Measurements from ENCODE around the gene OVAAL. TPM values are rescaled to one million over a fixed set of nuclear protein-coding genes. Genes with fewer than 3 reads are reported as not detected.

The OVAAL gene
- not detected for total RNA-seq

GRCh38 chr1:180558664-180559063 is at the start of gene OVAAL:
Gene OVAAL, plus strand, starts transcription at chr1:180558964.
- H3K27me3 Mint-ChIP-seq, result peaks cover 12% of the 10 kb centered on the region
- POLR2A ChIA-PET, result no interaction called here
- H3K4me1 Mint-ChIP-seq, result no peaks in the 10 kb centered on the region
- no peaks in the 10 kb centered on the region for H3K9me3 Mint-ChIP-seq
- no peak within 1 kb of the TSS for H3K4me3 Mint-ChIP-seq
- no peak for ATAC-seq (ENCODE audit: low read depth)
- no peak within 1 kb of the TSS for H3K27ac Mint-ChIP-seq
- no peak for DNase-seq
- H3K36me3 Mint-ChIP-seq, result no peaks in the 10 kb centered on the region

GRCh38 chr1:180510882-180511281 is 47.9 kb upstream of the OVAAL start:
- Mint-ChIP-seq H3K36me3 (no peaks in the 10 kb centered on the region), H3K27me3 (peaks cover 18% of the 10 kb centered on the region), H3K4me1 (peaks cover 4% of the 10 kb centered on the region), H3K27ac (no peak overlapping the region), H3K4me3 (no peak overlapping the region), H3K9me3 (no peaks in the 10 kb centered on the region)
- ATAC-seq (ENCODE audit: low read depth) (no peak), DNase-seq (no peak)
- POLR2A ChIA-PET, result no interaction called here

- no peaks in the 10 kb centered on the region for H3K36me3 Mint-ChIP-seq
- H3K9me3 Mint-ChIP-seq, result no peaks in the 10 kb centered on the region
- H3K27ac Mint-ChIP-seq, result no peak overlapping the region
- peaks cover 5% of the 10 kb centered on the region for H3K4me1 Mint-ChIP-seq
- ATAC-seq (ENCODE audit: low read depth), result no peak
- peaks cover 16% of the 10 kb centered on the region for H3K27me3 Mint-ChIP-seq
- POLR2A ChIA-PET, result no interaction called here
- DNase-seq, result no peak
- H3K4me3 Mint-ChIP-seq, result no peak overlapping the region
Measured at GRCh38 chr1:180513531-180513930, 45.2 kb upstream of the OVAAL start.

- Mint-ChIP-seq H3K9me3 (no peaks in the 10 kb centered on the region), H3K27me3 (peaks cover 15% of the 10 kb centered on the region), H3K27ac (no peak overlapping the region), H3K4me3 (no peak overlapping the region), H3K36me3 (no peaks in the 10 kb centered on the region), H3K4me1 (peaks cover 5% of the 10 kb centered on the region)
- POLR2A ChIA-PET, result interaction anchor here (0.7 to 1.1 kb wide), 3 partner anchors 346 to 909 kb away, joined by 3 to 5 read pairs (median 3); no protein-coding TSS in a partner anchor
- ATAC-seq (ENCODE audit: low read depth), result no peak
- no peak for DNase-seq
Measured at GRCh38 chr1:180515364-180515763, 43.4 kb upstream of the OVAAL start.

GRCh38 chr1:180515857-180516388 is 42.8 kb upstream of the OVAAL start:
- no peak overlapping the region for H3K27ac Mint-ChIP-seq
- H3K4me3 Mint-ChIP-seq, result no peak overlapping the region
- peaks cover 9% of the 10 kb centered on the region for H3K27me3 Mint-ChIP-seq
- peaks cover 5% of the 10 kb centered on the region for H3K4me1 Mint-ChIP-seq
- ATAC-seq (ENCODE audit: low read depth) (peak; percentile 94), DNase-seq (peak; percentile 46)
- H3K9me3 Mint-ChIP-seq, result no peaks in the 10 kb centered on the region
- POLR2A ChIA-PET, result interaction anchor here (0.7 to 1.1 kb wide), 3 partner anchors 346 to 909 kb away, joined by 3 to 5 read pairs (median 3); no protein-coding TSS in a partner anchor
- H3K36me3 Mint-ChIP-seq, result no peaks in the 10 kb centered on the region

GRCh38 chr1:180519846-180520245 is 38.9 kb upstream of the OVAAL start:
- Mint-ChIP-seq H3K27ac (no peak overlapping the region), H3K9me3 (no peaks in the 10 kb centered on the region), H3K27me3 (no peaks in the 10 kb centered on the region), H3K36me3 (no peaks in the 10 kb centered on the region), H3K4me3 (no peak overlapping the region), H3K4me1 (peaks cover 9% of the 10 kb centered on the region)
- POLR2A ChIA-PET, result no interaction called here
- DNase-seq, result no peak
- ATAC-seq (ENCODE audit: low read depth), result no peak

- POLR2A ChIA-PET, result no interaction called here
- H3K27ac Mint-ChIP-seq, result no peak overlapping the region
- no peak for DNase-seq
- H3K9me3 Mint-ChIP-seq, result no peaks in the 10 kb centered on the region
- peaks cover 7% of the 10 kb centered on the region for H3K4me1 Mint-ChIP-seq
- no peaks in the 10 kb centered on the region for H3K27me3 Mint-ChIP-seq
- no peak for ATAC-seq (ENCODE audit: low read depth)
- no peaks in the 10 kb centered on the region for H3K36me3 Mint-ChIP-seq
- H3K4me3 Mint-ChIP-seq, result no peak overlapping the region
Measured at GRCh38 chr1:180521474-180522212, 37.1 kb upstream of the OVAAL start.

- Mint-ChIP-seq H3K9me3 (no peaks in the 10 kb centered on the region), H3K27ac (no peak overlapping the region), H3K27me3 (no peaks in the 10 kb centered on the region), H3K36me3 (no peaks in the 10 kb centered on the region), H3K4me3 (no peak overlapping the region), H3K4me1 (peaks cover 7% of the 10 kb centered on the region)
- DNase-seq, result no peak
- POLR2A ChIA-PET, result no interaction called here
- no peak for ATAC-seq (ENCODE audit: low read depth)
Measured at GRCh38 chr1:180522213-180522515, 36.6 kb upstream of the OVAAL start.

- no peaks in the 10 kb centered on the region for H3K9me3 Mint-ChIP-seq
- no peaks in the 10 kb centered on the region for H3K36me3 Mint-ChIP-seq
- H3K27ac Mint-ChIP-seq, result no peak overlapping the region
- peaks cover 7% of the 10 kb centered on the region for H3K4me1 Mint-ChIP-seq
- DNase-seq, result no peak
- H3K4me3 Mint-ChIP-seq, result no peak overlapping the region
- POLR2A ChIA-PET, result no interaction called here
- no peak for ATAC-seq (ENCODE audit: low read depth)
- no peaks in the 10 kb centered on the region for H3K27me3 Mint-ChIP-seq
Measured at GRCh38 chr1:180524160-180524914, 34.4 kb upstream of the OVAAL start.

- H3K9me3 Mint-ChIP-seq, result no peaks in the 10 kb centered on the region
- no peak for ATAC-seq (ENCODE audit: low read depth)
- H3K27ac Mint-ChIP-seq, result no peak overlapping the region
- H3K4me3 Mint-ChIP-seq, result no peak overlapping the region
- no peak for DNase-seq
- H3K36me3 Mint-ChIP-seq, result no peaks in the 10 kb centered on the region
- no peaks in the 10 kb centered on the region for H3K27me3 Mint-ChIP-seq
- H3K4me1 Mint-ChIP-seq, result peaks cover 7% of the 10 kb centered on the region
- POLR2A ChIA-PET, result no interaction called here
Measured at GRCh38 chr1:180524915-180525714, 33.6 kb upstream of the OVAAL start.

GRCh38 chr1:180525715-180526039 is 33.1 kb upstream of the OVAAL start:
- Mint-ChIP-seq H3K9me3 (no peaks in the 10 kb centered on the region), H3K27me3 (no peaks in the 10 kb centered on the region), H3K36me3 (no peaks in the 10 kb centered on the region), H3K27ac (no peak overlapping the region), H3K4me1 (peaks cover 7% of the 10 kb centered on the region), H3K4me3 (no peak overlapping the region)
- no peak for DNase-seq
- POLR2A ChIA-PET, result no interaction called here
- ATAC-seq (ENCODE audit: low read depth), result no peak

- DNase-seq (no peak), ATAC-seq (ENCODE audit: low read depth) (no peak)
- POLR2A ChIA-PET, result no interaction called here
- H3K27me3 Mint-ChIP-seq, result no peaks in the 10 kb centered on the region
- H3K4me3 Mint-ChIP-seq, result no peak overlapping the region
- H3K27ac Mint-ChIP-seq, result no peak overlapping the region
- no peaks in the 10 kb centered on the region for H3K9me3 Mint-ChIP-seq
- H3K36me3 Mint-ChIP-seq, result no peaks in the 10 kb centered on the region
- H3K4me1 Mint-ChIP-seq, result peaks cover 3% of the 10 kb centered on the region
Measured at GRCh38 chr1:180527101-180527669, 31.6 kb upstream of the OVAAL start.

- H3K4me1 Mint-ChIP-seq, result peaks cover 6% of the 10 kb centered on the region
- POLR2A ChIA-PET, result interaction anchor here (0.5 kb wide), 1 partner anchor 10 kb away, joined by 3 read pairs; no protein-coding TSS in a partner anchor
Measured at GRCh38 chr1:180528868-180529470, 29.8 kb upstream of the OVAAL start.

More at GRCh38 chr1:180528868-180529470, 29.8 kb upstream of the OVAAL start:
- H3K27me3 Mint-ChIP-seq, result no peaks in the 10 kb centered on the region
- H3K9me3 Mint-ChIP-seq, result no peaks in the 10 kb centered on the region
- no peaks in the 10 kb centered on the region for H3K36me3 Mint-ChIP-seq
- no peak overlapping the region for H3K27ac Mint-ChIP-seq
- no peak overlapping the region for H3K4me3 Mint-ChIP-seq
- DNase-seq (no peak), ATAC-seq (ENCODE audit: low read depth) (no peak)

All from activated naive CD8-positive, alpha-beta T cell treated with anti-CD3 and anti-CD28 coated beads, Interleukin-2, amount 10 ng/mL, durations not matched to agents 7 days and 5 days (primary cell).